Amniotic stem cell (primary cell): ENCODE measurements around the gene MFAP4.
A peak's percentile ranks its signal among the peaks of the same experiment; 100 is the strongest.

Source experiments
- DNase-seq: peaks from one replicate; lab custom pipeline; 2025; lab: John Stamatoyannopoulos, UW

The MFAP4 gene

GRCh38 chr17:19385521-19385983, 1.4 kb downstream of the MFAP4 start:
- DNase-seq, result no peak

GRCh38 chr17:19384723-19385391, 2.1 kb downstream of the MFAP4 start:
- DNase-seq, result no peak

- DNase-seq, result no peak
Measured at GRCh38 chr17:19383681-19384470, 3.1 kb downstream of the MFAP4 start.

GRCh38 chr17:19382531-19383444, 4.2 kb downstream of the MFAP4 start:
- no peak for DNase-seq

- DNase-seq, result no peak
Measured at GRCh38 chr17:19381741-19382444, 5.1 kb downstream of the MFAP4 start.

GRCh38 chr17:19381361-19381740, 5.6 kb downstream of the MFAP4 start:
- no peak for DNase-seq

GRCh38 chr17:19380481-19381301, 6.3 kb downstream of the MFAP4 start:
- DNase-seq, result no peak

- no peak for DNase-seq
Measured at GRCh38 chr17:19379361-19380065, 7.5 kb downstream of the MFAP4 start.

- DNase-seq, result no peak
Measured at GRCh38 chr17:19378416-19379360, 8.3 kb downstream of the MFAP4 start, which contains the start of gene MAPK7. Gene MAPK7, plus strand, starts transcription at chr17:19378498. Its CDS starts 403 bp downstream, at chr17:19378901.

GRCh38 chr17:19377602-19378415, 9.2 kb downstream of the MFAP4 start:
- peak; percentile 98 for DNase-seq

- no peak for DNase-seq
Measured at GRCh38 chr17:19376811-19377210, 10.2 kb downstream of the MFAP4 start.

GRCh38 chr17:19375732-19376131, 11.3 kb downstream of the MFAP4 start:
- DNase-seq, result no peak

GRCh38 chr17:19374136-19374535, 12.9 kb downstream of the MFAP4 start:
- DNase-seq, result no peak

- no peak for DNase-seq
Measured at GRCh38 chr17:19372866-19373504, 14.0 kb downstream of the MFAP4 start.

GRCh38 chr17:19372439-19372838, 14.6 kb downstream of the MFAP4 start:
- DNase-seq, result no peak

GRCh38 chr17:19372011-19372370, 15.0 kb downstream of the MFAP4 start:
- DNase-seq, result no peak

- DNase-seq, result no peak
Measured at GRCh38 chr17:19371259-19372010, 15.6 kb downstream of the MFAP4 start.
